Skeletal muscle tissue (tissue), 4 donors: ENCODE results near the gene SRCIN1. TPM values are rescaled to one million over a fixed set of nuclear protein-coding genes. Genes with fewer than 3 reads are reported as not detected.
"Not testable (repeated sequence)": the region's sequence is repeated elsewhere in the genome, so short reads cannot be mapped to it uniquely, and the experiment has no call there.

ENCODE experiments used
- H3K27ac ChIP-seq: one replicate; pipeline ENCODE4 v1.7.0; 2013; ENCODE audit warnings: mild to moderate bottlenecking, low read depth, low read length, inconsistent platforms
- H3K27me3 ChIP-seq, 3 donors: one replicate each; pipeline ENCODE4 v1.7.0; 2013; ENCODE audit warnings: low read length in 3 of 3; ENCODE audit not compliant: control insufficient read depth in 3 of 3, insufficient read depth in 3 of 3
- H3K36me3 ChIP-seq, 3 donors: one replicate each; pipeline ENCODE4 v1.7.0; 2013; ENCODE audit warnings: low read length in 3 of 3; ENCODE audit not compliant: control insufficient read depth in 3 of 3, insufficient read depth in 3 of 3
- H3K4me1 ChIP-seq, 3 donors: one replicate each; pipeline ENCODE4 v1.7.0; 2013; ENCODE audit warnings: low read length in 3 of 3, mild to moderate bottlenecking in 3 of 3; ENCODE audit not compliant: control insufficient read depth in 3 of 3, insufficient read depth in 3 of 3
- H3K4me3 ChIP-seq, 3 donors: one replicate each; pipeline ENCODE4 v1.7.0; 2013; ENCODE audit warnings: low read length in 3 of 3
- H3K9ac ChIP-seq, 3 donors: one replicate each; pipeline ENCODE4 v1.7.0; 2013; ENCODE audit warnings: low read length in 3 of 3, mild to moderate bottlenecking in 3 of 3, moderate library complexity in 2 of 3, low read depth in 1 of 3
- H3K9me3 ChIP-seq, 3 donors: one replicate each; pipeline ENCODE4 v1.7.0; 2013; ENCODE audit warnings: low read length in 3 of 3; ENCODE audit not compliant: control insufficient read depth in 3 of 3
- total RNA-seq: library from RNA; depleted of rRNA; stranded (reverse); fragments of >200 nt; gene quantifications from one replicate; pipeline ENCODE4 v1.2.3, GENCODE V29; 2014
- donor health status: Osteomylitis.

SRCIN1 gene
- total RNA-seq, 1 donor from 2014 or later = 0.52 TPM

- Histone ChIP-seq H3K27ac (no peak overlapping the region), H3K36me3 (peaks cover 20 to 24% (median 23%) of the 10 kb centered on the region in 3 donors)
These were observed 97.7 kb downstream of the SRCIN1 start for GRCh38 chr17:38507921-38508569.

DNA sequence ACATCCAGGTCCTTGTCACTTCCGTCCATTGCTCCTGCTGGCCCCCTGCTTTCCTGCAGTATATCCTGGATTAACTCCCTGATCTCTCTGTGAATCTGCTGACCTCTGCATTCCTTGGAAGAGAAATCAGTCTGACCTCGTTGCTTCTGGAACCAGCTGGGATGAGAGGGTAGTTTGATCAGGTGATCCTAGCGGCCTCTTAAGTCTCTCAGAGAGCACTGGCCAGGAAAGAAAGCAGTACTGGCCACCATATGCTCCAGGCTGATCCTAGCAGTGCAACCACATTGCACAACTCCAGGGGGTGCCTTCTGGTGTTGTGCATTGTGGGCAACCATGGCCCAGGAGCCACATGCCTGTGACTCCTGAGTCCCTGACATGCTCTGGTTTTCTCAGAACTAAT, 98.3 kb downstream of the SRCIN1 start:
- peaks cover 22 to 26% (median 23%) of the 10 kb centered on the region in 3 donors for H3K36me3 ChIP-seq
- H3K4me3 ChIP-seq = no peak overlapping the region
- no peaks in the 10 kb centered on the region for H3K9me3 ChIP-seq

More at GRCh38 chr17:38507921-38508569, 97.7 kb downstream of the SRCIN1 start:
- Histone ChIP-seq H3K27me3 (peaks cover 0 to 23% (median 16%) of the 10 kb centered on the region in 3 donors), H3K4me1 (peaks cover 0 to 5% (median 0%) of the 10 kb centered on the region in 3 donors), H3K4me3 (no peak overlapping the region), H3K9me3 (no peaks in the 10 kb centered on the region), H3K9ac (peak overlapping the region in 1 of 3 donors; percentile 27)

GRCh38 chr17:38504216-38504615, 101.5 kb downstream of the SRCIN1 start:
- no peak overlapping the region for H3K4me3 ChIP-seq
- peaks cover 27 to 30% (median 28%) of the 10 kb centered on the region in 3 donors for H3K36me3 ChIP-seq
- no peak overlapping the region for H3K27ac ChIP-seq
- no peaks in the 10 kb centered on the region for H3K9me3 ChIP-seq
- H3K27me3 ChIP-seq = peaks cover 0 to 20% (median 6%) of the 10 kb centered on the region in 3 donors
- no peak overlapping the region for H3K9ac ChIP-seq
- H3K4me1 ChIP-seq = no peaks in the 10 kb centered on the region

More for the DNA sequence above, 98.3 kb downstream of the SRCIN1 start:
- Histone ChIP-seq H3K27ac (no peak overlapping the region), H3K4me1 (peaks cover 0 to 5% (median 0%) of the 10 kb centered on the region in 3 donors), H3K27me3 (peaks cover 0 to 23% (median 16%) of the 10 kb centered on the region in 3 donors), H3K9ac (peak overlapping the region in 1 of 3 donors; percentile 27)

DNA sequence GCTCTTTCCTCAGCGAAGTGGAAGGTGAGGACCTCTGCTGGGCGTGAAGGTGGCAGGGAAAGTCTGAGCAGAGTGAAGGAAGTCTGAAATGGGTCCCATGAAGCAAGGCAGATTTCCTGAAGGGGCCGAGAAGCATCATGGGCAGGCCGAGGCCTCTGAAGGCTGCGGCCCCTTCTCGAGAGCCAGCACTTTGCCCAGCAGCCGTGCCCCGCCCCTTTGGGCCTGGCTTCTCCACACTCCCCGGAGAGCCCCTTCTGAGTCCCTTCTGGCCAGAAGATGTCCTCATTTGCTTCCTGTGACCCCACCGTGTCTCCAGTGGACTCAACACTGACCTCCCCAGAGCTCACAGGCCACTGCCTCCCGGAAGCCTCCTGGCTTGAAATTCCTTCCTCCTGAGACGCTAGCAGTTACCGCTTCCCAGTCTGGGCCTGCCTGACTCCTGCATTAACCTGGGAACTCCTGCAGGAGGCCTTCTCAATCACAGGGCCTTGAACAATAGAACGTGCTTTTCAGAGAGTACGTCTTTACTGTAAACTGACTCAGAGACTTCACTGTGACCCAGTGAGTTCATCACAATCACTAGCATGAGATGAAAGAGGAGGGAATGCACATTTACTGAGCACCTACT, 102.4 kb downstream of the SRCIN1 start:
- H3K9me3 ChIP-seq, H3K9ac ChIP-seq, H3K27ac ChIP-seq, H3K4me3 ChIP-seq, H3K4me1 ChIP-seq: not testable (repeated sequence)
- H3K36me3 ChIP-seq = peaks cover 30% of the 10 kb centered on the region in 3 donors
- peaks cover 0 to 20% (median 4%) of the 10 kb centered on the region in 3 donors for H3K27me3 ChIP-seq

DNA sequence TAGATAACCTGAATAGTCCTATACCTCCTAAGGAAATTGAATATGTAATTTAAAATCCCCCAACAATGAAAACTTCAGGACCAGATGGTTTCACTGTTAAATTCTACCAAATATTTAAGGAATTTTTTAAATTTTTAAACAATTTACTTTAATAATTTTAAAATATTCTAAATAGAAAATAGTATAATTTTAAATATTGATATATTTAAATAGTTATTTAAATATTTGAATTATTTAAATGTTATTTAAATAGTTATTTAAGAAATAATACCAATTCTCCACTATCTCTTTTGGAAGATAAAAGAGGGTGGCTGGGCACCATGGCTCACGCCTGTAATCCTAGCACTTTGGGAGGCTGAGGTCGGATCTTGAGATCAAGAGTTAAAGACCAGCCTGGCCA, 104.0 kb downstream of the SRCIN1 start:
- peaks cover 23 to 31% (median 30%) of the 10 kb centered on the region in 3 donors for H3K36me3 ChIP-seq

DNA sequence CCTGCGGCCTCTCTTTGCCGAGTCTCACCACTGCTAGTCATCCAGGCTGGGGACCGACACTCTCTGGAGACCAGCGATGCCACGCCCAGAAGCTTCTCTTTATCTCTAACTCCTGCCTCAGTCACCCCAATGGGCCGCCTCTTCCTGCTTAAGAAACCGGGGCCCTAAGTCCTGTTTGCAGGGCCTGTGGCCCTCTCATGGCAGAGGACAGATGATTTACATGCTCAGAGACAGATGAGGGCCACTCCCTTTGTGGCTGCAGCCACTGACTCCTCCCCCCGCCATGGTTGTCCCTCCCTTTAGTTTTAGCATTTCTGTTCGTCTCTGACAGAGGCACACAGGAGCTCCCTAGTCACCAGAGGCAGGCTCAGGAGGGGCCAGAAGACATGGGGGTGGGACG, 106.5 kb downstream of the SRCIN1 start:
- H3K9me3 ChIP-seq, H3K27me3 ChIP-seq, H3K27ac ChIP-seq, H3K4me3 ChIP-seq, H3K9ac ChIP-seq, H3K4me1 ChIP-seq: not testable (repeated sequence)
- H3K36me3 ChIP-seq = peaks cover 12 to 21% (median 20%) of the 10 kb centered on the region in 3 donors

More for the DNA sequence above, 104.0 kb downstream of the SRCIN1 start:
- H3K4me3 ChIP-seq, H3K9me3 ChIP-seq, H3K27ac ChIP-seq, H3K9ac ChIP-seq, H3K4me1 ChIP-seq: not testable (repeated sequence)
- H3K27me3 ChIP-seq = peaks cover 0 to 11% (median 0%) of the 10 kb centered on the region in 3 donors

DNA sequence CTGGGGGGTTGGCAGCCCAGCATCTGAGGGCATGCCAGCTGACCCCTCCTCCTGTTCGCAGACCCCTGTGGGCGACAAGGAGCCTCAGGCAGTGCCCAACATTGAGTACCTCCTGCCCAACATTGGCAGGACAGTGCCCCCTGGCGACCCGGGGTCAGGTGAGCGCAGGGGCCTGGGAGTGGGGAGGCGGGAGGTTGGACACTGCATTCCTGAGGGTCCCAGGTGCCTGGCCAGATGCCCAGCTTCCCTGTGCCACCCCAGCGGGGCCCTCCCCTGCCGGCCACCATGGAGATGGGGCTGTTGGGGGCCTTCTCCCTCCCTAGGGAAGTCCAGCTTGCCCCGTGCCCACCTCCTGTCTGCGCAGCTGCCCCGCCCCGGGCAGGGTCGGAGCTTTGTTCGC, 107.4 kb downstream of the SRCIN1 start:
- Histone ChIP-seq H3K27ac (no peak overlapping the region), H3K36me3 (peaks cover 21 to 27% (median 27%) of the 10 kb centered on the region in 3 donors), H3K27me3 (no peaks in the 10 kb centered on the region), H3K4me1 (no peaks in the 10 kb centered on the region), H3K9ac (no peak overlapping the region), H3K9me3 (no peaks in the 10 kb centered on the region), H3K4me3 (no peak overlapping the region)

GRCh38 chr17:38497656-38498055, 108.1 kb downstream of the SRCIN1 start:
- H3K27me3 ChIP-seq, H3K4me3 ChIP-seq, H3K27ac ChIP-seq, H3K9ac ChIP-seq, H3K4me1 ChIP-seq, H3K9me3 ChIP-seq: not testable (repeated sequence)
- H3K36me3 ChIP-seq = peaks cover 21 to 26% (median 25%) of the 10 kb centered on the region in 3 donors

DNA sequence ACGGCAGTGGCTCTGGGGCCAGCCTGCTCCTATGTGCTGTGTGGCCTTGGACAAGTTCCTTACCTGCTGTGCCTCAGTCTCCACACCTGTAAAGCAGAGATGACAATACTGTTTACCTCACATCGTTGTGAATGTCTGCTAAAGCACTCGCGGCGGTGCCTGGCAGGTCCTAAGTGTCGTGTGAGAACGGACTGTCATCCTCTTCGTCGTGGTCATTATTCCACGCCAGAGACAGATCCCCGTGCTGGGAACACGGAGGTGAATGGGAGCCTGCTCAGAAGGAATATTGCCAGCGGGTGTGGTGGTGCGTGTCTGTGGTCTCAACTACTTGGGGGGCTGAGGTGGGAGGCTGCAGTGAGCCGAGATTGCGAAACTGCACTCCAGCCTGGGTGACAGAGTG, 111.6 kb downstream of the SRCIN1 start:
- not testable (repeated sequence) for H3K9ac ChIP-seq, H3K9me3 ChIP-seq, H3K27ac ChIP-seq, H3K4me1 ChIP-seq, H3K4me3 ChIP-seq, H3K27me3 ChIP-seq
- peaks cover 28 to 36% (median 30%) of the 10 kb centered on the region in 3 donors for H3K36me3 ChIP-seq
